Osteocyte (in vitro differentiated cells): ENCODE results near the gene C1QA. TPM values are rescaled to one million over a fixed set of nuclear protein-coding genes. Genes with fewer than 3 reads are reported as not detected.

Source experiments
- DNase-seq: peaks from one replicate; pipeline ENCODE4 v3.0.0; 2021; ENCODE audit warnings: mixed read lengths; ENCODE audit not compliant: unreplicated experiment; ENCODE audit errors: extremely low spot score
- H3K27ac Mint-ChIP-seq: one replicate; pipeline ENCODE4 v1.8.0; 2021; ENCODE audit warnings: mild to moderate bottlenecking, mixed read lengths; ENCODE audit not compliant: unreplicated experiment
- H3K27me3 Mint-ChIP-seq: one replicate; pipeline ENCODE4 v1.8.0; 2021; ENCODE audit warnings: mixed read lengths; ENCODE audit not compliant: unreplicated experiment
- H3K36me3 Mint-ChIP-seq: one replicate; pipeline ENCODE4 v1.8.0; 2021; ENCODE audit warnings: mixed read lengths; ENCODE audit not compliant: unreplicated experiment
- H3K4me1 Mint-ChIP-seq: one replicate; pipeline ENCODE4 v1.8.0; 2021; ENCODE audit warnings: mixed read lengths; ENCODE audit not compliant: unreplicated experiment
- H3K4me3 Mint-ChIP-seq: one replicate; pipeline ENCODE4 v1.8.0; 2021; ENCODE audit warnings: mild to moderate bottlenecking, moderate library complexity, mixed read lengths; ENCODE audit not compliant: unreplicated experiment
- H3K9me3 Mint-ChIP-seq: one replicate; pipeline ENCODE4 v1.8.0; 2021; ENCODE audit warnings: mixed read lengths; ENCODE audit not compliant: unreplicated experiment
- CTCF ChIP-seq: fragments of 200-600 bp; sonication (generic); IDR thresholded peaks from 2 replicates; pipeline ENCODE4 v1.5.0; 2021; ENCODE audit warnings: antibody characterized with exemption, mild to moderate bottlenecking, moderate library complexity
- long read RNA-seq: library from polyadenylated mRNA; unstranded; transcript quantifications from one replicate; pipeline ENCODE4 v2.0.0, GENCODE V29; 2021
- total RNA-seq: library from RNA; stranded (reverse); gene quantifications from 2 replicates; pipeline ENCODE4 v1.2.1, GENCODE V29; 2021

Gene C1QA
- total RNA-seq = not detected in 2 replicates
- long read RNA-seq = 0 reads

- no peak for TF ChIP-seq CTCF
- Mint-ChIP-seq H3K4me3 (no peak within 1 kb of the TSS), H3K4me1 (no peaks in the 10 kb centered on the region), H3K27me3 (peaks cover 31% of the 10 kb centered on the region), H3K27ac (no peak within 1 kb of the TSS), H3K9me3 (no peaks in the 10 kb centered on the region), H3K36me3 (no peaks in the 10 kb centered on the region)
- no peak for DNase-seq
Observed at GRCh38 chr1:22636353-22636752, at the start of gene C1QA. TSS of gene C1QA (plus strand) at chr1:22636628. CDS start at chr1:22637617, 989 bp downstream.

- no peak overlapping the region for H3K27ac Mint-ChIP-seq
- H3K36me3 Mint-ChIP-seq = no peaks in the 10 kb centered on the region
- peaks cover 2% of the 10 kb centered on the region for H3K4me1 Mint-ChIP-seq
- no peak for TF ChIP-seq CTCF
- no peaks in the 10 kb centered on the region for H3K9me3 Mint-ChIP-seq
- no peak overlapping the region for H3K4me3 Mint-ChIP-seq
- peaks cover 36% of the 10 kb centered on the region for H3K27me3 Mint-ChIP-seq
- DNase-seq = no peak
Observed at GRCh38 chr1:22587247-22587646, 49.2 kb upstream of the C1QA start.

- Mint-ChIP-seq H3K4me3 (no peak overlapping the region), H3K27me3 (peaks cover 33% of the 10 kb centered on the region), H3K36me3 (no peaks in the 10 kb centered on the region)
Observed at GRCh38 chr1:22588899-22589422, 47.5 kb upstream of the C1QA start.

GRCh38 chr1:22591576-22591975 is 44.9 kb upstream of the C1QA start:
- Mint-ChIP-seq H3K4me3 (no peak overlapping the region), H3K9me3 (no peaks in the 10 kb centered on the region), H3K36me3 (no peaks in the 10 kb centered on the region), H3K27me3 (peaks cover 28% of the 10 kb centered on the region), H3K4me1 (peaks cover 2% of the 10 kb centered on the region), H3K27ac (no peak overlapping the region)
- no peak for DNase-seq
- no peak for TF ChIP-seq CTCF

More at GRCh38 chr1:22588899-22589422, 47.5 kb upstream of the C1QA start:
- peaks cover 2% of the 10 kb centered on the region for H3K4me1 Mint-ChIP-seq
- H3K9me3 Mint-ChIP-seq = no peaks in the 10 kb centered on the region
- no peak for DNase-seq
- H3K27ac Mint-ChIP-seq = no peak overlapping the region
- no peak for TF ChIP-seq CTCF

GRCh38 chr1:22592051-22592450 is 44.4 kb upstream of the C1QA start:
- peaks cover 2% of the 10 kb centered on the region for H3K4me1 Mint-ChIP-seq
- no peak overlapping the region for H3K27ac Mint-ChIP-seq
- no peaks in the 10 kb centered on the region for H3K36me3 Mint-ChIP-seq
- TF ChIP-seq CTCF = no peak
- no peak overlapping the region for H3K4me3 Mint-ChIP-seq
- no peaks in the 10 kb centered on the region for H3K9me3 Mint-ChIP-seq
- H3K27me3 Mint-ChIP-seq = peaks cover 28% of the 10 kb centered on the region
- no peak for DNase-seq
